Lung (tissue), 12 donors: ENCODE results near the gene GALNT9. TPM values are rescaled to one million over a fixed set of nuclear protein-coding genes. Genes with fewer than 3 reads are reported as not detected.

Experiments used
- ATAC-seq: fragments of 200-7000 bp; cut with Tn5 transposase; one replicate; pipeline ENCODE4 v1.9.1; 2020; ENCODE audit warnings: moderate number of reproducible peaks; ENCODE audit not compliant: insufficient read depth, low FRiP score
- DNase-seq, 3 donors: peaks; one replicate each; pipeline ENCODE4 v3.0.0-alpha.2; 2013 to 2017
- H3K27ac ChIP-seq, 2 donors: one replicate each; pipeline ENCODE4 v1.5.1; 2013; ENCODE audit warnings: mild to moderate bottlenecking in 2 of 2, moderate library complexity in 2 of 2, control low read depth in 1 of 2, inconsistent platforms in 1 of 2, low read depth in 1 of 2, low read length in 1 of 2
- H3K27me3 ChIP-seq, 3 donors: one replicate each; pipeline ENCODE4 v1.5.1; 2013; ENCODE audit warnings: low read length in 2 of 3; ENCODE audit not compliant: control insufficient read depth in 3 of 3, insufficient read depth in 3 of 3
- H3K36me3 ChIP-seq, 4 donors: one replicate each; pipeline ENCODE4 v1.5.1; 2013; ENCODE audit warnings: low read length in 4 of 4, mild to moderate bottlenecking in 1 of 4, moderate library complexity in 1 of 4; ENCODE audit not compliant: control insufficient read depth in 4 of 4, insufficient read depth in 4 of 4
- H3K4me1 ChIP-seq, 5 donors: one replicate each; pipeline ENCODE4 v1.5.1; 2013; ENCODE audit warnings: low read length in 5 of 5, mild to moderate bottlenecking in 2 of 5, moderate library complexity in 1 of 5; ENCODE audit not compliant: control insufficient read depth in 5 of 5, insufficient read depth in 5 of 5
- H3K4me3 ChIP-seq: one replicate; pipeline ENCODE4 v1.5.1; 2013; ENCODE audit warnings: mild to moderate bottlenecking, control low read depth, moderate library complexity
- H3K9ac ChIP-seq, 2 donors: one replicate each; pipeline ENCODE4 v1.5.1; 2013; ENCODE audit warnings: low read length in 2 of 2, control low read depth in 1 of 2; ENCODE audit not compliant: insufficient read depth in 1 of 2
- H3K9me3 ChIP-seq, 4 donors: one replicate each; pipeline ENCODE4 v1.5.1; 2013; ENCODE audit warnings: low read length in 3 of 4, mild to moderate bottlenecking in 1 of 4, moderate library complexity in 1 of 4; ENCODE audit not compliant: control insufficient read depth in 4 of 4, insufficient read depth in 3 of 4
- CTCF ChIP-seq: IDR thresholded peaks from 2 replicates; pipeline ENCODE4 v1.5.1; 2012; ENCODE audit warnings: mild to moderate bottlenecking; ENCODE audit errors: control extremely low read depth, extremely low read depth
- WGBS, 2 donors: extraction: QIAGEN DNeasy Blood & Tissue Kit; methylation state at CpG; one replicate each; pipeline ENCODE4 v1.1.7; 2013; 5-methylcytosine and 5-hydroxymethylcytosine counted together
- polyA plus RNA-seq, 2 donors: library from polyadenylated mRNA; stranded (reverse); fragments of 200-250 nt; gene quantifications; one replicate each; pipeline ENCODE4 v1.2.1, GENCODE V29; 2013
- total RNA-seq, 2 donors: library from RNA; depleted of rRNA in 1 of 2; stranded (reverse); fragments of >200 nt in 1 of 2; gene quantifications; one replicate each; pipeline ENCODE4 v1.2.1, GENCODE V29; 2014 to 2021
- donor health status: control.
- donor health status: control.
- donor health status: Bipolar disorder and iron deficiency.
- donor health status: healthy.
- donor health status: DM: yes; HTN: yes; CAD: no.

Gene GALNT9
- total and polyA plus RNA-seq, 4 donors: 0.13 to 1.7 (median 0.79) TPM

- TF ChIP-seq CTCF: no peak
- ATAC-seq (no peak), DNase-seq (no peak)
- H3K9ac ChIP-seq: no peak overlapping the region
- H3K36me3 ChIP-seq: no peaks in the 10 kb centered on the region
- 95 to 97% methylated on average over 6 of the region's 6 CpGs for WGBS, 2 donors
- H3K4me3 ChIP-seq: no peak overlapping the region
- peaks cover 0 to 16% (median 11%) of the 10 kb centered on the region in 3 donors for H3K27me3 ChIP-seq
- H3K27ac ChIP-seq: no peak overlapping the region
- H3K4me1 ChIP-seq: peaks cover 0 to 9% (median 2%) of the 10 kb centered on the region in 5 donors
- no peaks in the 10 kb centered on the region for H3K9me3 ChIP-seq
Observed at GRCh38 chr12:132165584-132165983, 163.8 kb downstream of the GALNT9 start.

- Histone ChIP-seq H3K27me3 (peaks cover 0 to 12% (median 11%) of the 10 kb centered on the region in 3 donors), H3K4me3 (no peak overlapping the region), H3K9me3 (peaks cover 0 to 2% (median 0%) of the 10 kb centered on the region in 4 donors), H3K9ac (no peak overlapping the region), H3K36me3 (no peaks in the 10 kb centered on the region), H3K4me1 (peaks cover 0 to 9% (median 2%) of the 10 kb centered on the region in 5 donors), H3K27ac (no peak overlapping the region)
- ATAC-seq (no peak), DNase-seq (no peak)
- TF ChIP-seq CTCF: no peak
- 77 to 81% methylated on average over 7 of the region's 7 CpGs for WGBS, 2 donors
Observed at GRCh38 chr12:132164426-132164825, 165.0 kb downstream of the GALNT9 start.

- H3K4me3 ChIP-seq: no peak overlapping the region
- ATAC-seq (no peak), DNase-seq (no peak)
- peaks cover 0 to 12% (median 11%) of the 10 kb centered on the region in 3 donors for H3K27me3 ChIP-seq
- no peak overlapping the region for H3K27ac ChIP-seq
- no peaks in the 10 kb centered on the region for H3K36me3 ChIP-seq
- H3K9me3 ChIP-seq: peaks cover 0 to 2% (median 0%) of the 10 kb centered on the region in 4 donors
- no peak for TF ChIP-seq CTCF
- H3K4me1 ChIP-seq: peaks cover 0 to 9% (median 2%) of the 10 kb centered on the region in 5 donors
- H3K9ac ChIP-seq: no peak overlapping the region
- WGBS, 2 donors: 58 to 70% methylated on average over 11 of the region's 11 CpGs
Observed at GRCh38 chr12:132163911-132164288, 165.5 kb downstream of the GALNT9 start.
